ENCODE measurements around the gene OSCP1. TPM values are rescaled to one million over a fixed set of nuclear protein-coding genes. Genes with fewer than 3 reads are reported as not detected.

The OSCP1 gene
- total RNA-seq, 6 experiments from 2014 or later = 6.0 to 11.0 (median 7.2) TPM

DNA sequence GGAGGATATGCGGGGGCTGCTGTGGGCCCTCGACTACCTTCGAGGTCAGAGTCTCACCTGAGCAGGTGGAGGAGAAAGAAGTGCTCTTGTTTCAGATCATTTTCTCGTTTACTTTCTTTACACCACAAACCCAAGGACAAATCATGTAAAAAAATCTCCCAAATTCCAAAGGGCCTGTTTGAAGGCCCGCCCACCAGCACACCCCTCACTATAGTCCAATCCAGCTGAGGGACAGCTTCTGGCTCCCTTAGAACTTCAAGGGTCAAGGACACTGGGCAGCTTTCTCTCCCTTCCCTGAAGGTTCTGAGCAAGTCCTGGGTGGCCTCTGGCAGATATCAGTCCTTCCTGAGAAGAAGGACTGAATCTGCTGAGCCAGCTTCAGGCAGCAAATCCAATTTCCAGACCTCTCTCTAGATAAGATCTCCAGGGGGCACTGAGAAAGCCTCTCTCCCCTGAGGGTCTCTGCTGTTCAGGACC, 70.1 kb downstream of the OSCP1 start:
- peak overlapping the region; percentile 3; the same call in 1 of the 2 replicates for H3K27ac Mint-ChIP-seq
- TF ChIP-seq, protein P1, sequence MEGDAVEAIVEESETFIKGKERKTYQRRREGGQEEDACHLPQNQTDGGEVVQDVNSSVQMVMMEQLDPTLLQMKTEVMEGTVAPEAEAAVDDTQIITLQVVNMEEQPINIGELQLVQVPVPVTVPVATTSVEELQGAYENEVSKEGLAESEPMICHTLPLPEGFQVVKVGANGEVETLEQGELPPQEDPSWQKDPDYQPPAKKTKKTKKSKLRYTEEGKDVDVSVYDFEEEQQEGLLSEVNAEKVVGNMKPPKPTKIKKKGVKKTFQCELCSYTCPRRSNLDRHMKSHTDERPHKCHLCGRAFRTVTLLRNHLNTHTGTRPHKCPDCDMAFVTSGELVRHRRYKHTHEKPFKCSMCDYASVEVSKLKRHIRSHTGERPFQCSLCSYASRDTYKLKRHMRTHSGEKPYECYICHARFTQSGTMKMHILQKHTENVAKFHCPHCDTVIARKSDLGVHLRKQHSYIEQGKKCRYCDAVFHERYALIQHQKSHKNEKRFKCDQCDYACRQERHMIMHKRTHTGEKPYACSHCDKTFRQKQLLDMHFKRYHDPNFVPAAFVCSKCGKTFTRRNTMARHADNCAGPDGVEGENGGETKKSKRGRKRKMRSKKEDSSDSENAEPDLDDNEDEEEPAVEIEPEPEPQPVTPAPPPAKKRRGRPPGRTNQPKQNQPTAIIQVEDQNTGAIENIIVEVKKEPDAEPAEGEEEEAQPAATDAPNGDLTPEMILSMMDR (IDR thresholded peaks at IDR 0.05) = no peak
- H3K27me3 Mint-ChIP-seq (ENCODE audit: insufficient read depth) = peaks cover 7% of the 10 kb centered on the region
- H3K9me3 Mint-ChIP-seq = no peaks in the 10 kb centered on the region
- peaks cover 58% of the 10 kb centered on the region for H3K4me1 Mint-ChIP-seq (ENCODE audit: low read depth)
- H3K4me3 Mint-ChIP-seq = no peak overlapping the region
- no peak for DNase-seq
- H3K36me3 Mint-ChIP-seq (ENCODE audit: low read depth) = peaks cover 14% of the 10 kb centered on the region

DNA sequence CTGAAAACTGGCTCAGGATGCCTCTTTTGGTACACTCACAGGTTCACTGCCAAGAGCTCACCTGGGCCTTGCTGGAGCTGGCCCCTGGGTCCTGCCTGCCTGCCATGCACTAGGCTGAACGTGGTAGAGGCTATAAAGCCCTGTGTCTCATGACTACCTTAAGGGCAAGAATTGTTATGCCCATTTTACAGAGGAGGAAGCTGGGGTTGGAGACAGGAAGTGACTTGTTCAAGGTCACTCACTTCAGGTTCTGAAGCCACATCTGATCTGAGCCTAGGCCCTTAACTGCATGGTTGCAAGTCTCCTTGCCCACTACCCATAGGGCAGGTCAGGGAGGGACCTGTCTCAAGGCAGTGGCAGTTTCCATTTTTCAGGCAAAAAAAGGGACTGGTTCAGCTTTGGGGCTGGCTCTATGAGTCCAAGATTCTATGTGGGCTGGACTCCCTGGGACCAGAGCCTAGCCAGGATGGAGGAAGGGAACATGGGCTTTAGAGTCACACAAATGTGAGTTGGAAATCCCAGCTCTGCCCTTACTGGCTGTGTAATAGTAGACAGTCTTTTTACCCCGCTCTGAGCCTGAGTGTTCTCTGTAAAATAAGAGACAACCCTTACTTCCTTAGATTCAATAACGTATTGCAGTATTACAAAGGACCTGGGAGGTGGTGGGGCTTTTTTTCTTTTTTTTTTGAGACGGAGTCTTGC, 72.3 kb downstream of the OSCP1 start:
- no peak overlapping the region for H3K4me3 Mint-ChIP-seq
- H3K27me3 Mint-ChIP-seq (ENCODE audit: insufficient read depth) = no peaks in the 10 kb centered on the region; the same call in 1 of the 2 replicates
- peak overlapping the region; percentile 52; the same call in 1 of the 2 replicates for H3K27ac Mint-ChIP-seq
- peaks cover 10% of the 10 kb centered on the region for H3K36me3 Mint-ChIP-seq (ENCODE audit: low read depth)
- no peak for DNase-seq
- H3K4me1 Mint-ChIP-seq (ENCODE audit: low read depth) = peaks cover 59% of the 10 kb centered on the region
- H3K9me3 Mint-ChIP-seq = no peaks in the 10 kb centered on the region
- TF ChIP-seq, protein P1 (IDR thresholded peaks at IDR 0.05) = no peak

DNA sequence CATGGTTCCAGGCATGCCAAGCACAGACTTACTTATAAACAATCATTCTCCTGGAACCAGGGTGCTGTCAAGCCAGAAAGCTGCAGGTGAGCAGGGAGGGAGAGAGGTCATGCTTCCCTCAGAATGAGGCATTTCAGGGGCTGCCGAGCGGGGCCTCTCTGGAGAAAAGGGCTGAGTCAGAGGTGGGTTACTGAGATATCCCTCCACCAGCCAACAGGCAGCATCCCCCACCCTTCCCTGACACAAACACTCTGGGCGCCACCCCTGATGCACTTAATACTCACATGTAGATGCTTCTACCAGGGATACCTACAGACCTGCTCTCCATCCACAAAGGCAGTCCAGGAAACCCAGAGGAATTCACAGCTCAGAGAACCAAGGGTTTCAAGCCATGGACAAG, 77.6 kb downstream of the OSCP1 start:
- Mint-ChIP-seq H3K9me3 (no peaks in the 10 kb centered on the region), H3K27ac (peak overlapping the region; percentile 98), H3K27me3 (ENCODE audit: insufficient read depth) (peaks cover 2% of the 10 kb centered on the region; the same call in 1 of the 2 replicates), H3K4me1 (ENCODE audit: low read depth) (peaks cover 68% of the 10 kb centered on the region), H3K36me3 (ENCODE audit: low read depth) (peaks cover 6% of the 10 kb centered on the region), H3K4me3 (peak overlapping the region; percentile 81)
- TF ChIP-seq, protein P1 (IDR thresholded peaks at IDR 0.05) = no peak
- DNase-seq = no peak

DNA sequence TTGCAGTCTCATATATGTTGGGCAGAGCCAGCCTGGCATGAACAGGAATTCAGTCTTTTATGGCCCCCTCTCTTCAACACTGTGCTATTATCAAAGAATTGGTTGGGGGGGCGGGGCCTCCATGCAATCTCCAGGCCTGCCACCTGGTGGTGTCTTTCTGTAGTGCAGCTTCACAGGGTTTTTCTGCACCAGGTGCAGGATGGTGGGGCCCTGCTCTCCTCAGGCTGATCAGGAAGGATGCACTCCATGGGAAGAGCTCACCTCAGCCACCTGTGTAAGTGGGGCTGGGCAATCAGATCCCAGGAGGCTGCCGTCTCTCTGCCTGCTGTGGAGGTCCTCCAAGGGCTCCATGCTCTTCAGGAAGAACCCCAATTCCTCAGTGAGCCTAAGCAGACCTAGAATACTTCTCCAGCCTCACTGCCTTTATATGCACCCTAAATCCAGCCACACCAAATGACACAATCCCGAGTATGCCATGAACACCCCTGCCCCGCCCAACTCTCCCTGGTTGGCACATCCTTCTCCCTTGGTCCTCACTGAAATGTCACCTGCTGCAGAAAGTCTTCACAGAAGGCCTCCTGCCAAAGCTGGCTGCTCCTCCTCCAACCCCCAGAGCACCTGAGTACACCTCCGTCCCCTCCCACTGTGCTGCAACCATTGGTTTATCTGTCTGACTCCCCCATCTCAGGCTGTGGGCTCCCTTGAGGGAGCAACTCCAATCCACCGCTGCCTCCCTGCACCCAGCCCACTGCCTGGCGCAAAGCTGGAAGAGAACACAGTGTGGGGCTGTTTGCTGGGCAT, 81.0 kb downstream of the OSCP1 start:
- Mint-ChIP-seq H3K27ac (peak overlapping the region; percentile 69), H3K27me3 (ENCODE audit: insufficient read depth) (peaks cover 2% of the 10 kb centered on the region; the same call in 1 of the 2 replicates), H3K4me1 (ENCODE audit: low read depth) (peaks cover 78% of the 10 kb centered on the region), H3K9me3 (no peaks in the 10 kb centered on the region), H3K4me3 (no peak overlapping the region), H3K36me3 (ENCODE audit: low read depth) (peaks cover 11% of the 10 kb centered on the region)
- peak; percentile 56 for DNase-seq
- TF ChIP-seq, protein P1 (IDR thresholded peaks at IDR 0.05) = peak; percentile 97

Other genes with a start within 250 kb of the OSCP1 start
- gene THRAP3, start 226.0 kb downstream of the OSCP1 start, total RNA-seq (2021; fragmentation: NEBNext Ultra II Directional; extraction: Animal tissue kit (Norgen Biotek cat#: 25700)) = 100 to 1,000 TPM; 116 to 126 (median 121) TPM
- 1 to 10 TPM; 2.7 to 5.3 (median 2.9) TPM for gene SH3D21, start 144.1 kb downstream of the OSCP1 start, total RNA-seq (2021; fragmentation: NEBNext Ultra II Directional; extraction: Animal tissue kit (Norgen Biotek cat#: 25700))
- gene EVA1B, start 126.8 kb downstream of the OSCP1 start, total RNA-seq (2021; fragmentation: NEBNext Ultra II Directional; extraction: Animal tissue kit (Norgen Biotek cat#: 25700)) = 100 to 1,000 TPM; 152 to 206 (median 155) TPM
- 10 to 100 TPM; 24.1 to 26.5 (median 25.1) TPM for gene STK40, start 64.5 kb downstream of the OSCP1 start, total RNA-seq (2021; fragmentation: NEBNext Ultra II Directional; extraction: Animal tissue kit (Norgen Biotek cat#: 25700))
- 10 to 100 TPM; 44.6 to 58.7 (median 49.6) TPM for gene LSM10, start 52.5 kb downstream of the OSCP1 start, total RNA-seq (2021; fragmentation: NEBNext Ultra II Directional; extraction: Animal tissue kit (Norgen Biotek cat#: 25700))
- gene MRPS15, start 13.9 kb upstream of the OSCP1 start, total RNA-seq (2021; fragmentation: NEBNext Ultra II Directional; extraction: Animal tissue kit (Norgen Biotek cat#: 25700)) = 10 to 100 TPM; 74.1 to 96.1 (median 88.4) TPM
- not detected for gene CSF3R, start 32.5 kb upstream of the OSCP1 start, total RNA-seq (2021; fragmentation: NEBNext Ultra II Directional; extraction: Animal tissue kit (Norgen Biotek cat#: 25700))

Data from HFFc6 (cell line).